COR-L47 (cell line): ENCODE data around the gene B3GAT1.

ENCODE experiments used
- DNase-seq: peaks from one replicate; lab custom pipeline; 2025; lab: John Stamatoyannopoulos, UW

Gene B3GAT1

GRCh38 chr11:134441706-134442105, 29.7 kb upstream of the B3GAT1 start:
- no peak for DNase-seq

GRCh38 chr11:134441281-134441680, 29.2 kb upstream of the B3GAT1 start:
- DNase-seq = no peak

- DNase-seq = no peak
Observed at GRCh38 chr11:134440851-134441250, 28.8 kb upstream of the B3GAT1 start.

GRCh38 chr11:134438542-134439537, 26.8 kb upstream of the B3GAT1 start:
- DNase-seq = no peak

- DNase-seq = no peak
Observed at GRCh38 chr11:134437821-134438220, 25.8 kb upstream of the B3GAT1 start.

GRCh38 chr11:134436781-134437180, 24.7 kb upstream of the B3GAT1 start:
- no peak for DNase-seq

- DNase-seq = no peak
Observed at GRCh38 chr11:134433806-134434205, 21.8 kb upstream of the B3GAT1 start.

GRCh38 chr11:134433251-134433650, 21.2 kb upstream of the B3GAT1 start:
- DNase-seq = no peak

GRCh38 chr11:134432776-134433175, 20.7 kb upstream of the B3GAT1 start:
- no peak for DNase-seq

- DNase-seq = no peak
Observed at GRCh38 chr11:134429106-134429505, 17.1 kb upstream of the B3GAT1 start.

- DNase-seq = no peak
Observed at GRCh38 chr11:134425816-134426536, 13.9 kb upstream of the B3GAT1 start.

- no peak for DNase-seq
Observed at GRCh38 chr11:134425413-134425812, 13.4 kb upstream of the B3GAT1 start.

- no peak for DNase-seq
Observed at GRCh38 chr11:134423106-134423505, 11.1 kb upstream of the B3GAT1 start.

- no peak for DNase-seq
Observed at GRCh38 chr11:134417871-134418840, 6.1 kb upstream of the B3GAT1 start.

GRCh38 chr11:134416726-134417125, 4.7 kb upstream of the B3GAT1 start:
- DNase-seq = no peak

- DNase-seq = no peak
Observed at GRCh38 chr11:134414766-134415765, 3.0 kb upstream of the B3GAT1 start.

- DNase-seq = no peak
Observed at GRCh38 chr11:134413826-134414731, 2.0 kb upstream of the B3GAT1 start.

- DNase-seq = no peak
Observed at GRCh38 chr11:134413043-134413825, 1.2 kb upstream of the B3GAT1 start.

GRCh38 chr11:134410766-134411165, 1.3 kb downstream of the B3GAT1 start:
- DNase-seq = no peak
